ENCODE measurements around the gene PPP1CA. TPM values are rescaled to one million over a fixed set of nuclear protein-coding genes. Genes with fewer than 3 reads are reported as not detected.

PPP1CA gene
- total RNA-seq, 1 donor from 2014 or later: 137 TPM

DNA sequence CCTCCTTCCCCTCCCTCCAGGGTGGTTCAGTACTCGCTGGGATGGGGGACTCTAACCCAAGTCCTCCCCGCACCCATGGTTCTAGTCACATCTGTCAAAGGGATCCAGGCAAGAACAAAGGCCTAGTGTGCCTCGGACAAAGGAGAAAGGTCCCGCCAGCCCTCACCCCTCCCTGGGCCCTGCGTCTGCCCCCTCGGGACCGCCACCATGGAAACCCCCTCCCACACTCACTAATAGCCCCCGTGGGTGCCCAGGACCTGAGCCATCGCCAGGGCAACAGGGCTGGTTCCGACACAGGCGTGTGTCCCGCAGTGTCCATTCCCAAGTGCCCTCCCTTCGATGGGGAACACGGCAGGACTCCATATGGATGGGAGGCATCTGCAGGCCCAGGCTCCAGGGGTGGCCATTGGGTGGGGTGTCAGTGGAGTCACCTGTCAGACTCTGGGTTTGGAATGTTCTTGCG lies 8.7 kb upstream of the PPP1CA start:
- TF ChIP-seq, protein P1, sequence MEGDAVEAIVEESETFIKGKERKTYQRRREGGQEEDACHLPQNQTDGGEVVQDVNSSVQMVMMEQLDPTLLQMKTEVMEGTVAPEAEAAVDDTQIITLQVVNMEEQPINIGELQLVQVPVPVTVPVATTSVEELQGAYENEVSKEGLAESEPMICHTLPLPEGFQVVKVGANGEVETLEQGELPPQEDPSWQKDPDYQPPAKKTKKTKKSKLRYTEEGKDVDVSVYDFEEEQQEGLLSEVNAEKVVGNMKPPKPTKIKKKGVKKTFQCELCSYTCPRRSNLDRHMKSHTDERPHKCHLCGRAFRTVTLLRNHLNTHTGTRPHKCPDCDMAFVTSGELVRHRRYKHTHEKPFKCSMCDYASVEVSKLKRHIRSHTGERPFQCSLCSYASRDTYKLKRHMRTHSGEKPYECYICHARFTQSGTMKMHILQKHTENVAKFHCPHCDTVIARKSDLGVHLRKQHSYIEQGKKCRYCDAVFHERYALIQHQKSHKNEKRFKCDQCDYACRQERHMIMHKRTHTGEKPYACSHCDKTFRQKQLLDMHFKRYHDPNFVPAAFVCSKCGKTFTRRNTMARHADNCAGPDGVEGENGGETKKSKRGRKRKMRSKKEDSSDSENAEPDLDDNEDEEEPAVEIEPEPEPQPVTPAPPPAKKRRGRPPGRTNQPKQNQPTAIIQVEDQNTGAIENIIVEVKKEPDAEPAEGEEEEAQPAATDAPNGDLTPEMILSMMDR (conservative IDR thresholded peaks at IDR 0.05): no peak
- Mint-ChIP-seq H3K9me3 (no peaks in the 10 kb centered on the region), H3K4me3 (no peak overlapping the region), H3K27ac (no peak overlapping the region), H3K4me1 (ENCODE audit: unreplicated experiment) (peaks cover 11% of the 10 kb centered on the region), H3K27me3 (peaks cover 47% of the 10 kb centered on the region), H3K36me3 (no peaks in the 10 kb centered on the region)
- DNase-seq (ENCODE audit: extremely low spot score, unreplicated experiment): no peak

DNA sequence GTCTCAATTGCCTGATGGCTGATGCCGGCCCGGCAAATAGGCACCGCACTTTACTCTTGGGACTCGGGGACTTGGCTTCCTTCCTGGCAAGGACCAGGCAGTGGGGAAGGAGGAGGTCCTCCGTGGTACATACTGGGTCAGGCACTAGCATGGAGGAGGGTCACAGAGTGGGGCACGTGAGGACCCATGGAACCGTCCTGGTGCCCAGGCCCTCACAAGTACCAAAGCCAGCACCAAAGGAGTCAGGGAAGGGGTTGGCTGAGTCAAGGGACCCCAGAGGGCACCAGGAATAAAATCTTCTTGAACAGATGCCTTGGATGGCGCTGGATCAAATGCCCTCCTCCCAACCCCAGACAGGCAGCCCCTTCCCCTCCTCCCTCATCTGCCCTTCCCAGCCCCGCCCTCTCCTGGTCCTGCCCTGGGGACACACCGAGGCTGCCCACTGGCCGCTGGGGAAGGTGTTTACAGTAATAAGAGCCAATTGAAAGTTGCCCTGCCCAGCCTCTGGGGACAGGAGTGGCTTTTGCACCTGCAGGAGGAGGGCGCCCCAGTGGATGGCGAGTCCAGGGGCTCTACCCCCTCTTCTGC lies 8.2 kb upstream of the PPP1CA start:
- no peak for DNase-seq (ENCODE audit: extremely low spot score, unreplicated experiment)
- H3K4me1 Mint-ChIP-seq (ENCODE audit: unreplicated experiment): peaks cover 11% of the 10 kb centered on the region
- TF ChIP-seq, protein P1 (conservative IDR thresholded peaks at IDR 0.05): no peak
- H3K36me3 Mint-ChIP-seq: no peaks in the 10 kb centered on the region
- H3K27me3 Mint-ChIP-seq: peaks cover 43% of the 10 kb centered on the region
- no peaks in the 10 kb centered on the region for H3K9me3 Mint-ChIP-seq
- H3K27ac Mint-ChIP-seq: no peak overlapping the region
- no peak overlapping the region for H3K4me3 Mint-ChIP-seq

DNA sequence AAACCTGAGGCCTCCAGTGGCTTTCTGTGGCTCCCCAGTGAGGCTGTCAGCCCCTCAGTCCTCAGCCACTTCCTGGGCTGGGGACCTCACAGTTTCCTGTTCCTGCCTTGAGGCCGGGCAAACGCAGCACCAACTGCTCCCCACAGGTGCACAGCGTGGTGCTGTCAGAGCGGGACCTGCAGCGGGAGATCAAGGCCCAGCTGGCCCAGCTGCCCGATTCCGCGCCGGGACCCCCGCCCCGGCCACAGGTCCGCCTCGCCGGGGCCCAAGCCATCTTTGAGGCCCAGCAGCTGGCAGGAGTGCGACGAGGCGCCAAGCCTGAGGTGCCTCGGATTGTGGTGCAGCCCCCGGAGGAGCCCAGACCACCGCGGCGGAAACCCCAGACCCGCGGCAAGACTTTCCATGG lies 7.6 kb upstream of the PPP1CA start:
- Mint-ChIP-seq H3K27ac (no peak overlapping the region), H3K4me3 (no peak overlapping the region), H3K36me3 (no peaks in the 10 kb centered on the region), H3K27me3 (peaks cover 39% of the 10 kb centered on the region), H3K9me3 (no peaks in the 10 kb centered on the region), H3K4me1 (ENCODE audit: unreplicated experiment) (peaks cover 11% of the 10 kb centered on the region)
- no peak for DNase-seq (ENCODE audit: extremely low spot score, unreplicated experiment)
- TF ChIP-seq, protein P1 (conservative IDR thresholded peaks at IDR 0.05): no peak

DNA sequence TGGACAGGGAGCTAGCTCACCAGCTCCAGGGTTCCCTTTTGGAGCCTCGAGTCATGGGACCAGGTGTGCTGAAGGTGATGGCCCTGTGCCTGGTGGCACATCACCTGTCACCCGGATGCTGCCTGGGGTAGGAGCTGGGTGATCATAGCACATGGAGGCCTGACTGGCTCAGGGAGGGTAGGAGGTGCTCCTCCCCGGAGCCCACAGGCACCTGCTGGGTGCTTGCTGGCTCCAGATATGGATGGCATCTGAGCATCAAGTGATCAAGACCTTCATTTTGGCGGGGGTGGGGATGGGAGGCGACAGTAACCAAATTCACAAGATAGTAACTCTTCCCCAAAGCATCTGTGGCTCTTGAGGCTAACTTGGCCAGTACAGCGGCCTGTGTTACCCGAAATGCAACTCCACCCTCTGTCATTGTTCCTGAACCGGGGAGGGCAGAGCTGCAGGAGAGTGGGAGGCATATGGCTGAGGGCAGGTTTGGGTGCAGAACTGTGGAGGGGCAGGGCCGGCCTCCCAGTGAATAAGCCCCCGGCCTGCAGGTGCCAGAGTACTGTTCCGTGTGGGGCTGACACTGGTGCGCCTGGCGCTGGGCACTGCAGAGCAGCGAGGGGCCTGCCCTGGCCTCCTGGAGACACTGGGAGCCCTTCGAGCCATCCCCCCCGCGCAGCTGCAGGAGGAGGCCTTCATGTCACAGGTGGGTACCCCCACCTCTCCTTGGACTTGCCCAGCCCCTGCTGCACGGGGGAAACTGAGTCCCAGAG lies 7.0 kb upstream of the PPP1CA start:
- Mint-ChIP-seq H3K4me1 (ENCODE audit: unreplicated experiment) (peaks cover 11% of the 10 kb centered on the region), H3K27me3 (peaks cover 33% of the 10 kb centered on the region), H3K36me3 (no peaks in the 10 kb centered on the region), H3K4me3 (no peak overlapping the region), H3K27ac (no peak overlapping the region), H3K9me3 (no peaks in the 10 kb centered on the region)
- TF ChIP-seq, protein P1 (conservative IDR thresholded peaks at IDR 0.05): no peak
- DNase-seq (ENCODE audit: extremely low spot score, unreplicated experiment): no peak

DNA sequence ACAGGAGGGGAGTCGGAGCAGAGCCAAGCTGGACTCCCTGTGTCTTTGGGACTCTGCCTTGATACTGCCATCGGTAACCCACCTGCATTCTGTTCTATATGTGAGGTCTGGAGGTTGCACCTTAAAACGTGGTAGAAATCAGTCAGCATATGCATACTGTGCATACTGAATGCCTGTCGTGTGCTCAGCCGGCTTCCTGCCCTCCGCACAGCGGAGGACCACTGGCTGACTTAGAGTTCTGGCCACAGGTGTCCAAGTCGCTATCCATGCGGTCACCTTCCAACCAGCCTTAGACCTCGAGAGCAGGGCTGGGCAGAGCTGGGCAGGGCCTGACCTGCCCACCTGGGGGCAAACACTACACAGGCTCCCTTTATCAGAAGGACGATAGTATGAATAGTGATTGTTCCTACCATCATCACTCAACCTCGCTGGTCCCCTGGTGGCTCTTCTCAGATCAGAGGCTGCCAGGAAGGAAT lies 6.1 kb upstream of the PPP1CA start:
- Mint-ChIP-seq H3K36me3 (no peaks in the 10 kb centered on the region), H3K27ac (no peak overlapping the region), H3K9me3 (no peaks in the 10 kb centered on the region), H3K4me1 (ENCODE audit: unreplicated experiment) (peaks cover 6% of the 10 kb centered on the region), H3K27me3 (peaks cover 24% of the 10 kb centered on the region), H3K4me3 (no peak overlapping the region)
- no peak for DNase-seq (ENCODE audit: extremely low spot score, unreplicated experiment)
- TF ChIP-seq, protein P1 (conservative IDR thresholded peaks at IDR 0.05): no peak
